ENCODE data around the gene PBX4. TPM values are rescaled to one million over a fixed set of nuclear protein-coding genes. Genes with fewer than 3 reads are reported as not detected.

Gene PBX4
- total RNA-seq, 1 donor from 2014 or later, result 21.8 TPM

DNA sequence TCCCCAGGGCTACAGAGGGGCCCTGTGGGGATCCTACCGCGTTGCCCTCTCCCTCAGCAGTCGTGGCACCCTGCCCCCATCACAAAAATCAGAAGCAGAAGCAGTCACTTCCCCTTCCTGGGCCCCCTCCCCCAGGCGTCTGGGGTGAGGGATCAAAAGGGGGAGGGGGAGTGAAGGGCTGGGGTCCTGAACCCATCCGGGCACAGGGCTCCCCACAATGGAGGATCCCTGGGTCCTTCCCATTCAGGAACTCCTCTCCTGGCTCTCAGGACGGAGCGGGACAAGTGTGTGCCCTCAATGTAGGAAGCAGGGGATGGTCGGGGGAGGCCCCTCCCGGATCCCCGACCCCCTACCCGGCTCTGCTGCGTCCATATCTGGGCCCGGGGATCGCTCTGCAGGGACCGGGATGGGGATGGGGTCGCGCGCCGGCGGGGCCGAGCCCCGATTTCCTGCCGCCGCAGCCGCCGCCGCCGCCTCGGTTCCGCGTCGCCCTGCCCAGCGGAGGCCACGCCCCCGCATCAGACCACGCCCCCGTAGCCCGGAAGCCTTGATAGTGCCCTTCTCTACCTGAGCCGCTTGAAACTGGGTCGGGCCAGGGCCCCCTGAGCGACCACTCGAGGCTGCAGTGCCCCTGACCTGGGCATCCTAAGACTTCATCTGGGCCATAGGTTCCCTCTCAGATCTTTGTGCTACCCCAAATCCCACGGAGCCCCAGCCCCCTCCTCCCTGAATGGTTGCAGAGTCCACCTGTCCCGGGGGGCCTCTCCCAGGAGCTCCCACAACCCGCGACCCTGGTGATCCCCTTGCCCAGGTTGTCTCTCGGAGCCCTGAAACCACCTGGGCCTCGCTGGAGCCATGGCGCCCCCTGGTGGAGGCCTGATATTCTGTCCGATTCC, 24.9 kb upstream of the PBX4 start, which contains the start of gene GMIP:
GMIP (minus strand) TSS at position 500 of the 896 bp plus-strand sequence; CDS start at position 372, 128 bp downstream.
- Mint-ChIP-seq H3K27ac (peak within 1 kb of the TSS; percentile 96), H3K4me1 (peaks cover 19% of the 10 kb centered on the region), H3K27me3 (no peaks in the 10 kb centered on the region), H3K4me3 (peak within 1 kb of the TSS; percentile 99), H3K9me3 (no peaks in the 10 kb centered on the region), H3K36me3 (ENCODE audit: low read depth) (peaks cover 79% of the 10 kb centered on the region)
- intact Hi-C loops (cut with micrococcal nuclease), result loop anchor here (1.0 to 5.0 kb wide), 13 partner anchors 15 to 635 kb away; partner anchors contain the start of genes ATP13A1, LPAR2, NDUFA13 and PBX4
- POLR2A ChIA-PET, result interaction anchor here (0.5 to 2.2 kb wide), 12 partner anchors 15 to 282 kb away, joined by 3 to 42 read pairs (median 6); partner anchors contain the start of genes ATP13A1, LPAR2, ZNF101 and ZNF14
- peak; percentile 89 for DNase-seq
- CTCF ChIA-PET, result interaction anchor here (0.7 to 2.4 kb wide), 13 partner anchors 10 to 316 kb away, joined by 3 to 46 read pairs (median 4); partner anchors contain the start of genes CILP2 and ZNF101
- peak; percentile 89 for ATAC-seq (ENCODE audit: low read depth)
- TF ChIP-seq, protein P1, sequence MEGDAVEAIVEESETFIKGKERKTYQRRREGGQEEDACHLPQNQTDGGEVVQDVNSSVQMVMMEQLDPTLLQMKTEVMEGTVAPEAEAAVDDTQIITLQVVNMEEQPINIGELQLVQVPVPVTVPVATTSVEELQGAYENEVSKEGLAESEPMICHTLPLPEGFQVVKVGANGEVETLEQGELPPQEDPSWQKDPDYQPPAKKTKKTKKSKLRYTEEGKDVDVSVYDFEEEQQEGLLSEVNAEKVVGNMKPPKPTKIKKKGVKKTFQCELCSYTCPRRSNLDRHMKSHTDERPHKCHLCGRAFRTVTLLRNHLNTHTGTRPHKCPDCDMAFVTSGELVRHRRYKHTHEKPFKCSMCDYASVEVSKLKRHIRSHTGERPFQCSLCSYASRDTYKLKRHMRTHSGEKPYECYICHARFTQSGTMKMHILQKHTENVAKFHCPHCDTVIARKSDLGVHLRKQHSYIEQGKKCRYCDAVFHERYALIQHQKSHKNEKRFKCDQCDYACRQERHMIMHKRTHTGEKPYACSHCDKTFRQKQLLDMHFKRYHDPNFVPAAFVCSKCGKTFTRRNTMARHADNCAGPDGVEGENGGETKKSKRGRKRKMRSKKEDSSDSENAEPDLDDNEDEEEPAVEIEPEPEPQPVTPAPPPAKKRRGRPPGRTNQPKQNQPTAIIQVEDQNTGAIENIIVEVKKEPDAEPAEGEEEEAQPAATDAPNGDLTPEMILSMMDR (IDR thresholded peaks at IDR 0.05), result no peak

DNA sequence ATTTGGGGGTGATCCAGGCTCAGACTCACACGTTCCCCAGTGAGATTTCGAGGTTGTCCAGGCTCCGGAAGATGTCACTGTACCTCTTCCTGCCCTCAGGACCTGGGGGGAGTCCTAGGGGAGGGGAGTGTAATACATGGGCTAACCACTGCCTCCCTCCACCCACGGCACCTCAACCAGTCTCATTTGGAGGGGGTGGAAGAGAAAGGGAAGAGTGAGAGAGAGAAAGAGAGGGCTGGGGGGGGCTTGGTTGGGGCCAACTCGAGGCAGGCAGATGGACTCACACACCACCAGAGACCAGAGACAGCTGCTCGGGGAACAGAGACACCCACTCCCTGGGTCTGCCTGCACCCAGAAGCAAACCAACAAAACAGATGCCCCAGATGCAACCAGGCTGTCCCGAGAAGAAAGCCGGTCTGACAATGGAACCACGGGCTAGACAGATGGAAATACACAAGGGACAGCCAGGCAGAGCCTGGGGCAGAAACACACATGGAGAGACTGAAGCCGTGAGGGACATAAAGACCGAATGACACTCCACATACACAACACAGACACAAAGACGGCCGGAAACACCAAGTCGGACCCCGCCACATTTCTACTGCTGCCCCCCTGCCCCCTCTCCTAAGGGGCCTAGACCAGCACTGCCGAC, 24.1 kb upstream of the PBX4 start:
- Mint-ChIP-seq H3K4me1 (peaks cover 19% of the 10 kb centered on the region), H3K4me3 (peak overlapping the region; percentile 99), H3K9me3 (no peaks in the 10 kb centered on the region), H3K27me3 (no peaks in the 10 kb centered on the region), H3K36me3 (ENCODE audit: low read depth) (peaks cover 78% of the 10 kb centered on the region), H3K27ac (peak overlapping the region; percentile 96)
- CTCF ChIA-PET, result no interaction called here
- intact Hi-C loops (cut with micrococcal nuclease), result loop anchor here (1.0 to 5.0 kb wide), 13 partner anchors 14 to 636 kb away; partner anchors contain the start of genes ATP13A1, LPAR2, NDUFA13 and PBX4
- TF ChIP-seq, protein P1 (IDR thresholded peaks at IDR 0.05), result no peak
- POLR2A ChIA-PET, result interaction anchor here (0.6 to 2.2 kb wide), 4 partner anchors 16 to 113 kb away, joined by 3 to 42 read pairs (median 7); no protein-coding TSS in a partner anchor
- no peak for DNase-seq
- ATAC-seq (ENCODE audit: low read depth), result peak; percentile 14

DNA sequence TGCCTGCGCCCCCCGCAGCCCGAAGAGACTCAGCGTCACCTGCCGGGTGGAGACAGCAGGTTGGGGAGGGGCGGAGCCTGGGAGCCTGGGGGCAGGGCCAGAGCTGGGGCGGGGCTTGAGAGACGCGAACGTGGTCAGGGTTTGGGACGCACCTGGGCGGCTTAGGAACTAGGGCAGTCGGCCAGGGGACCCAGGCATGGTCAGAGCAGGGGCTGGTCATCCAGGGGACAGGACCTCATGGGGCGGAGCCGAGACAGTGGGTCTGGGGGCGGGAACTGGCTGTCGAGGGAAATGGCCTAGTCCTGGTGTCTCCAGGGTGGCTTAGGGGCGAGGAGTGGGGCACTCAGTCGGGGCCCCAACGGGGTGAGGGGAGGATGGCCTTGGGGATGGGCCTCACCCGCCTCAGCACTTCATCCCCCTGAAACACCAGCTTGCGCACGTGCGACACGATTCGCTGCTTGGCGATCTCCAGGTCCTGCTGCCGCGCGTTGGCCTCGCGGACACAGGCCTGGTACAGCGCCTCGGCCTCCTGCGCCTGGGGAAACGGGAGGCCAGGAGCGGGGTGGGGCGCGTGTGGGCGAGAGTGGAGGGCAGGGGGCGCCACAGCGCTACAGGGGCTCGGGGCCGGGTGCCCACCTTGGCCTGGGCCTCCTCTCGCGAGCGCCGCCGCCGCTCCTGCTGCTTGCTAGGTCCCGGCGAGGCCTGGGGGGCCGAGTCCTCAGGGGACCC, 19.2 kb upstream of the PBX4 start:
- TF ChIP-seq, protein P1 (IDR thresholded peaks at IDR 0.05), result no peak
- peaks cover 18% of the 10 kb centered on the region for H3K4me1 Mint-ChIP-seq
- no peak for DNase-seq
- no peak overlapping the region for H3K4me3 Mint-ChIP-seq
- POLR2A ChIA-PET, result no interaction called here
- peaks cover 78% of the 10 kb centered on the region for H3K36me3 Mint-ChIP-seq (ENCODE audit: low read depth)
- H3K27me3 Mint-ChIP-seq, result no peaks in the 10 kb centered on the region
- no peak overlapping the region for H3K27ac Mint-ChIP-seq
- ATAC-seq (ENCODE audit: low read depth), result no peak
- H3K9me3 Mint-ChIP-seq, result no peaks in the 10 kb centered on the region
- CTCF ChIA-PET, result interaction anchor here (1.0 kb wide), 1 partner anchor 17 kb away, joined by 3 read pairs; no protein-coding TSS in a partner anchor
- intact Hi-C loops (cut with micrococcal nuclease), result no loop called here

GRCh38 chr19:19637186-19637522, 18.7 kb upstream of the PBX4 start:
- CTCF ChIA-PET, result no interaction called here
- no peak for DNase-seq
- Mint-ChIP-seq H3K4me3 (no peak overlapping the region), H3K9me3 (no peaks in the 10 kb centered on the region), H3K27ac (no peak overlapping the region), H3K27me3 (no peaks in the 10 kb centered on the region), H3K36me3 (ENCODE audit: low read depth) (peaks cover 78% of the 10 kb centered on the region), H3K4me1 (peaks cover 12% of the 10 kb centered on the region)
- POLR2A ChIA-PET, result no interaction called here
- intact Hi-C loops (cut with micrococcal nuclease), result no loop called here
- ATAC-seq (ENCODE audit: low read depth), result no peak
- TF ChIP-seq, protein P1 (IDR thresholded peaks at IDR 0.05), result no peak
